ENCODE data around the gene MYH14. TPM values are rescaled to one million over a fixed set of nuclear protein-coding genes. Genes with fewer than 3 reads are reported as not detected.

The MYH14 gene
- total and polyA plus RNA-seq, 5 experiments from 2014 or later = not detected

DNA sequence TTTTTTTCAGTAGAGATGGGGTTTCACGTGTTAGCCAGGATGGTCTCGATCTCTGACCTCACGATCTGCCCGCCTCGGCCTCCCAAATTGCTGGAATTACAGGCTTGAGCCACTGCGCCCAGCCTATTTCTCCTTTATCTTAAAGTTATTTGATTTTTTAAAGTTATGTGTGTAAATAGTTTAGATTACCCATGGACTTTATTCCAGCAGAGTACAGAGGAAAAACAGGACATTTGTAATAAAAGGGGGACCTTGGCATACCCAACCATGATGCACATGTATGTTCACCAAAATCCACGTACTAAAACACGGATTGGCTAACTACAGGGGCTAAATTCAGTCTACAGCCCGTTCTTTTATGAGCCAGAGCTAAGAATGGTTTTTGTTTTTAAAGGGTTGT is 26.6 kb upstream of the MYH14 start:
- ATAC-seq (no peak), DNase-seq (no peak)
- Mint-ChIP-seq H3K4me3 (no peak overlapping the region), H3K9me3 (peaks cover 0 to 5% (median 0%) of the 10 kb centered on the region in 9 donors), H3K27me3 (peaks cover 10 to 42% (median 23%) of the 10 kb centered on the region in 5 donors), H3K27ac (no peak overlapping the region), H3K36me3 (no peaks in the 10 kb centered on the region), H3K4me1 (no peaks in the 10 kb centered on the region)
- POLR2A ChIA-PET = no interaction called here

GRCh38 chr19:50178320-50178719 is 25.1 kb upstream of the MYH14 start:
- no peak for DNase-seq
- POLR2A ChIA-PET = no interaction called here

DNA sequence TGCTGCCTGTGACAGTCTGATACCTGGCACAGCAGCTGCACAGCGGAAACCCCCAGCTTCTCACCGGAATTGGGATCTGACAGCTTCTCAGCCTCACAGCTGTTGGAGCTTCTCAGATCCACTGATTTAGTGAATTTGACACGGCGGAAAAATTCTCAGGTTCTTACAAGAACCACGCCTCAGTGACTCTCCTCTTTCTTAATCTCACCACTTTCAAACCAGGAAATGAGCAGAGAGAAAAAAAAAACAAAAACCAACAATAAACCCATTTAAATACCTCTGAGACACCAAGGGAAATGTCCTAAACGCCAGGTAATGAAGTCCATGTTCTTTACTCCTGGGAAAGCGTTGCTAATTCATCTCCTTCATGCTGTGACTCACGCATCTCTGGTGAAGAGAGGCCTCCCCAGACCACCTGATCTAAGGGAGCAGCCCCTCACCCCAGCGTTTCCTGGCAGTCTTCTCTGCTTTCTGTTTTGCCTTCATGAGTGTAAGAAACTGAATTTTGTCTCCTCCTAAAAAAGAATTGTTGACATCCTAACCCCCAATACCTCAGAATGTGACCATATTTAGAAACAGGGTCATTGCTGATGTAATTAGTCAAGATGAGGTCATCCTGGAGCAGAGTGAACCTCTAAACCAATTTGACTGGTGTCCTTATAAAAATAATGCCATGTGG is 24.4 kb upstream of the MYH14 start:
- H3K27me3 Mint-ChIP-seq = peaks cover 12 to 47% (median 20%) of the 10 kb centered on the region in 5 donors
- H3K27ac Mint-ChIP-seq = peak overlapping the region in 1 of 10 donors; percentile 73
- no peaks in the 10 kb centered on the region for H3K4me1 Mint-ChIP-seq
- no peak for ATAC-seq
- DNase-seq = no peak
- H3K9me3 Mint-ChIP-seq = peaks cover 0 to 5% (median 0%) of the 10 kb centered on the region in 9 donors
- no peaks in the 10 kb centered on the region for H3K36me3 Mint-ChIP-seq
- H3K4me3 Mint-ChIP-seq = peak overlapping the region in 1 of 10 donors; percentile 5
- POLR2A ChIA-PET = no interaction called here

More at GRCh38 chr19:50178320-50178719, 25.1 kb upstream of the MYH14 start:
- Mint-ChIP-seq H3K36me3 (no peaks in the 10 kb centered on the region), H3K9me3 (peaks cover 0 to 5% (median 0%) of the 10 kb centered on the region in 9 donors), H3K27ac (peak overlapping the region in 1 of 10 donors; percentile 13), H3K4me1 (no peaks in the 10 kb centered on the region), H3K4me3 (no peak overlapping the region), H3K27me3 (peaks cover 14 to 49% (median 20%) of the 10 kb centered on the region in 5 donors)
- no peak for ATAC-seq

- no peak overlapping the region for H3K4me3 Mint-ChIP-seq
- no peaks in the 10 kb centered on the region for H3K36me3 Mint-ChIP-seq
- no peak for ATAC-seq
- no peak overlapping the region for H3K27ac Mint-ChIP-seq
- DNase-seq = no peak
- POLR2A ChIA-PET = no interaction called here
- H3K4me1 Mint-ChIP-seq = no peaks in the 10 kb centered on the region
- peaks cover 8 to 36% (median 14%) of the 10 kb centered on the region in 5 donors for H3K27me3 Mint-ChIP-seq
- peaks cover 0 to 7% (median 0%) of the 10 kb centered on the region in 9 donors for H3K9me3 Mint-ChIP-seq
These were observed 22.3 kb upstream of the MYH14 start for GRCh38 chr19:50181121-50181520.

- H3K27ac Mint-ChIP-seq = no peak overlapping the region
- peaks cover 0 to 4% (median 0%) of the 10 kb centered on the region in 3 donors for H3K36me3 Mint-ChIP-seq
- no peak overlapping the region for H3K4me3 Mint-ChIP-seq
- POLR2A ChIA-PET = no interaction called here
- ATAC-seq (no peak), DNase-seq (no peak)
- peaks cover 6 to 35% (median 16%) of the 10 kb centered on the region in 5 donors for H3K27me3 Mint-ChIP-seq
- H3K4me1 Mint-ChIP-seq = no peaks in the 10 kb centered on the region
- H3K9me3 Mint-ChIP-seq = peaks cover 0 to 10% (median 3%) of the 10 kb centered on the region in 9 donors
These were observed 19.2 kb upstream of the MYH14 start for GRCh38 chr19:50184196-50184595.

- Mint-ChIP-seq H3K36me3 (peaks cover 0 to 8% (median 0%) of the 10 kb centered on the region in 3 donors), H3K4me1 (no peaks in the 10 kb centered on the region), H3K27ac (peak overlapping the region in 1 of 10 donors; percentile 29), H3K4me3 (no peak overlapping the region), H3K27me3 (peaks cover 13 to 42% (median 29%) of the 10 kb centered on the region in 5 donors), H3K9me3 (peaks cover 0 to 10% (median 4%) of the 10 kb centered on the region in 9 donors)
- DNase-seq (no peak), ATAC-seq (no peak)
- POLR2A ChIA-PET = no interaction called here
These were observed 15.5 kb upstream of the MYH14 start for GRCh38 chr19:50187937-50188336.

DNA sequence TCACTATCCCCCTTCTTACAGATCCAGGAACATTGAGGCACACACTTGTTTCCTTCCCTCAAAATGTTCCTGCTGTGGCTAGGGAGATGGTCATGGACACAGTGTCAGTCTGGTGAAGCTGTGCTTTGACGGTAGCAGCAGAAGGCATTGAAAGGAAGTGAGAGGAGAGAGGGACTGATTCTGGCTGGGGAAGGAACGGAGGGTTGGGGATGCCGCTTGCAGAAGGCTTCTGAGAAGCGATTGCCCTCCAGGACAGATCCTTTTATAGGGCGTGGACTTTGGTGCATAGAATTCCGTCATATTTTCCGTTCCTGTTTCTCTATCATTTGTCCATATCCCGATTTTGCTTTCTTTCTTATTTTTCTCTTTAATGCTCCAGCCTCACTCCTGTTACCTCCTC is 14.1 kb upstream of the MYH14 start:
- Mint-ChIP-seq H3K36me3 (peaks cover 0 to 8% (median 0%) of the 10 kb centered on the region in 3 donors), H3K27ac (peak overlapping the region in 1 of 10 donors; percentile 41), H3K9me3 (peaks cover 0 to 14% (median 4%) of the 10 kb centered on the region in 9 donors), H3K4me1 (no peaks in the 10 kb centered on the region), H3K4me3 (no peak overlapping the region), H3K27me3 (peaks cover 15 to 46% (median 33%) of the 10 kb centered on the region in 5 donors)
- DNase-seq = no peak
- ATAC-seq = no peak
- POLR2A ChIA-PET = no interaction called here

- DNase-seq (no peak), ATAC-seq (no peak)
- Mint-ChIP-seq H3K36me3 (peaks cover 0 to 8% (median 0%) of the 10 kb centered on the region in 3 donors), H3K4me1 (no peaks in the 10 kb centered on the region), H3K27ac (no peak overlapping the region), H3K4me3 (no peak overlapping the region), H3K9me3 (peaks cover 0 to 14% (median 4%) of the 10 kb centered on the region in 9 donors), H3K27me3 (peaks cover 15 to 48% (median 36%) of the 10 kb centered on the region in 5 donors)
- POLR2A ChIA-PET = no interaction called here
These were observed 13.0 kb upstream of the MYH14 start for GRCh38 chr19:50190439-50190891.

DNA sequence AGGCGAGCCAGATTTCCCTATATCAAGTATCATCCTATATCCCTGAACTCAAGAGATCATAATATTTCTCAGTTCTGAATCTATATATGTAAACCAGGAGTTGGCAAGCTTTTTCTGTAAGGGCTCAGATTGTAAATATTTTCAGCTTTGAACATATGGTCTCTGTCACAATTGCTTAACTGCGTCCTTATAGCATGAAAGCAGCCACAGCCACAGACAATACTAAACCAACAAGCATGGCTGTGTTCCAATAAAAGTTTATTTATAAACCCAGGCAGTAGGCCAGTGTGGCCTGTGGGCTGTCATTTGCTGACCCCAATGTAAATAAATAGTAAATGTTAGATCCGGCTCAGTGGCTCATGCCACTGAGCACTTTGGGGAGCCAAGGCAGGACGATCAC is 12.2 kb upstream of the MYH14 start:
- Mint-ChIP-seq H3K4me1 (no peaks in the 10 kb centered on the region), H3K9me3 (peaks cover 0 to 14% (median 3%) of the 10 kb centered on the region in 9 donors), H3K36me3 (peaks cover 0 to 7% (median 0%) of the 10 kb centered on the region in 3 donors), H3K4me3 (no peak overlapping the region), H3K27me3 (peaks cover 19 to 55% (median 40%) of the 10 kb centered on the region in 5 donors), H3K27ac (no peak overlapping the region)
- no peak for ATAC-seq
- DNase-seq = no peak
- POLR2A ChIA-PET = no interaction called here

DNA sequence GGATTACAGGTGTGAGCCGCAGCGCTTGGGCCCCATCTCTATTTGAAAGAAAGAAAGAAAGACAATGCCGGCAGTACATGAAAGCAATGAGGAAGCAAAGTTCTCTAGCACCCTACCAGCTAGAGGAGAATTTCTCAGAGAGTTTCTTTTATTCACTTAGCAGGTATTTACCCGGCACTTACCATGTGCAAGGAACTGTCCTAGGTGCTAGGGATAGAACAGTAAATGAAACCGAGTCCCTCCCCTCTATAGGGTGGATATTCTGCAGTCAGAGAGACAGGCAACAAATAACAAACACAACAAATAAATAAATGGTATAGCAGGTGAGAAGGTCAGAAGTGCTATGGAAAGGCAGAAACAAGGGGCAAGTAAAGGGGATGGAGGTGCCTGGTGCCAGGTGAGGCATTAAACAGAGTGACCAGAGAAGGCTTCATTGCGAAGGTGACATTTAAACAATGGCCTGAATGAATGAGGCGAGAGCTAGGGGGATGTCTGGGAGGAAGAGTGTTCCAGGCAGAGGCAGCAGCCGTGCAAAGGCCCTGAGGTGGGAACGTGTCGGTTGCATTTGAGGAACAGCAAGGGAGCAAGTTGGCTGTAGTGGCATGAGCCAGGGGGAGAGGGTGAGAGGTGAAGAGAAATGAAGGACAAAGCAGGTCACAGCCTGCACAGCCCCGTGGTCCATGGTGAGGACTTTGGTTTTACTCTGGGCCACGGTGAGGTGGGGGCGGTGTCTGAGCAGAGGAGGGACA is 10.8 kb upstream of the MYH14 start:
- H3K4me3 Mint-ChIP-seq = no peak overlapping the region
- no peaks in the 10 kb centered on the region for H3K4me1 Mint-ChIP-seq
- peak overlapping the region in 1 of 10 donors; percentile 0 for H3K27ac Mint-ChIP-seq

DNA sequence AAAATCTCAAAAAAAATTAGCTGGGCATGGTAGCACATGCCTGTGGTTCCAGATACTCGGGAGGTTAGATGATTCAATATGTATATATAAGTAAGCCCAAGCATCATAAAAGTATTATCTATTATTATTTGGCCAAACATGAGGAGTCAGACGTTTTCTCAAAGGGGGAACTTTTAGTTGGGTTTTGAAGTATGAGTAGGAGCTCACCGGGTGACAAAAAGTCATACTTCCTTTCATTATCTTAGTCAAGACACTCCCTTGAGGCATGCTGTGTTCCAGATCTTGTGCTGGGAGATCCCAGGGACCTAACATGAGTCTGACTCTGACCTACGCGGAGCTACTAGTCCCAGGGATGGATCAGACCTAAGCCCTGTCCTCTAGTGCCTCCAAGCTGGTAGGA is 8.2 kb upstream of the MYH14 start:
- H3K4me3 Mint-ChIP-seq = no peak overlapping the region
- H3K27me3 Mint-ChIP-seq = peaks cover 32 to 63% (median 53%) of the 10 kb centered on the region in 5 donors
- POLR2A ChIA-PET = no interaction called here
- no peak for DNase-seq
- ATAC-seq = no peak
- peaks cover 0 to 4% (median 0%) of the 10 kb centered on the region in 3 donors for H3K36me3 Mint-ChIP-seq
- peaks cover 0 to 14% (median 0%) of the 10 kb centered on the region in 9 donors for H3K9me3 Mint-ChIP-seq
- H3K4me1 Mint-ChIP-seq = no peaks in the 10 kb centered on the region
- H3K27ac Mint-ChIP-seq = no peak overlapping the region

More for the DNA sequence above, 10.8 kb upstream of the MYH14 start:
- H3K27me3 Mint-ChIP-seq = peaks cover 30 to 70% (median 53%) of the 10 kb centered on the region in 5 donors
- ATAC-seq = no peak
- H3K9me3 Mint-ChIP-seq = peaks cover 0 to 16% (median 0%) of the 10 kb centered on the region in 9 donors
- H3K36me3 Mint-ChIP-seq = peaks cover 0 to 4% (median 0%) of the 10 kb centered on the region in 3 donors
- DNase-seq = no peak
- POLR2A ChIA-PET = no interaction called here

- peaks cover 33 to 67% (median 51%) of the 10 kb centered on the region in 5 donors for H3K27me3 Mint-ChIP-seq
- no peak overlapping the region for H3K4me3 Mint-ChIP-seq
- H3K36me3 Mint-ChIP-seq = peaks cover 0 to 4% (median 0%) of the 10 kb centered on the region in 3 donors
- no peak overlapping the region for H3K27ac Mint-ChIP-seq
- H3K9me3 Mint-ChIP-seq = peaks cover 0 to 9% (median 0%) of the 10 kb centered on the region in 9 donors
- ATAC-seq (no peak), DNase-seq (no peak)
- POLR2A ChIA-PET = no interaction called here
- no peaks in the 10 kb centered on the region for H3K4me1 Mint-ChIP-seq
These were observed 7.0 kb upstream of the MYH14 start for GRCh38 chr19:50196322-50196932.
